K562 (cell line): ENCODE data around the gene PRKG1. TPM values are rescaled to one million over a fixed set of nuclear protein-coding genes. Genes with fewer than 3 reads are reported as not detected.

Source experiments
- ATF1 ChIP-seq, 2 experiments: fragments of 450-650 bp in 1 of 2; IDR thresholded peaks; 2 replicates each; pipeline ENCODE4 v1.6.1; 2016; ENCODE audit warnings: missing compliant biosample characterization in 1 of 2, missing genetic modification characterization in 1 of 2
- ATF7 ChIP-seq: fragments of 450-650 bp; IDR thresholded peaks from 2 replicates; pipeline ENCODE4 v1.7.1; 2014; ENCODE audit warnings: mild to moderate bottlenecking, moderate library complexity
- CEBPZ ChIP-seq: fragments of 150-350 bp; IDR thresholded peaks from 2 replicates; pipeline ENCODE4 v1.6.1; 2014; ENCODE audit warnings: low read depth, mild to moderate bottlenecking, low read length, borderline replicate concordance
- CREBBP ChIP-seq: IDR thresholded peaks from one replicate; pipeline ENCODE4 v1.6.1; 2012; ENCODE audit warnings: low read depth, mild to moderate bottlenecking, control low read depth, inconsistent platforms, low read length
- RREB1 ChIP-seq: fragments of 250-450 bp; sonication (Bioruptor Pico); IDR thresholded peaks from 2 replicates; pipeline ENCODE4 v1.4.0; 2020
- TEAD2 ChIP-seq: fragments of 450-650 bp; IDR thresholded peaks from 2 replicates; pipeline ENCODE4 v1.6.1; 2016; ENCODE audit warnings: missing genetic modification characterization, control low read depth, missing compliant biosample characterization
- ZBTB49 ChIP-seq: sonication (generic); formaldehyde crosslinking; IDR thresholded peaks from 2 replicates; pipeline ENCODE4 v1.8.0; 2022; ENCODE audit warnings: missing genetic modification reagents, mild to moderate bottlenecking, borderline replicate concordance
- ZSCAN29 ChIP-seq: fragments of 450-650 bp; IDR thresholded peaks from 2 replicates; pipeline ENCODE4 v1.6.1; 2017
- polyA plus RNA-seq, 8 experiments: library from polyadenylated mRNA; depleted of rRNA in 4 of 8; stranded (reverse) in 5 of 8; unstranded in 3 of 8; fragments of >200 nt; fragmentation: Nextera tagmentation in 2 of 8; fragmentation: Illumina TruSeq in 1 of 8; extraction: Ambion mirVana in 2 of 8; extraction: Trizol in 1 of 8; gene quantifications; 2 replicates each; pipeline versions ENCODE4 v1.2.1 to v1.2.3, GENCODE V29; 2011 to 2014; ENCODE audit warnings: inconsistent platforms in 1 of 8, missing spikeins in 1 of 8
- total RNA-seq, 7 experiments: library from RNA; depleted of rRNA in 6 of 7; stranded (reverse); fragments of >200 nt in 6 of 7; fragmentation: Illumina TruSeq in 2 of 7; extraction: Trizol in 2 of 7; gene quantifications; 2 replicates each; pipeline versions ENCODE4 v1.2.1 to v1.2.3, GENCODE V29; 2011 to 2021; ENCODE audit warnings: low replicate concordance in 1 of 7

PRKG1 gene
- total and polyA plus RNA-seq, 9 of the 15 experiments (the other 6 are each of a cell fraction or from before 2014, with no cell fraction given), result 0.22 TPM; not detected in 8

GRCh38 chr10:51487576-51487975 is 413.3 kb downstream of the PRKG1 start (continued):
- TF ChIP-seq RREB1 (CRISPR knock-in tag) (no peak), ATF7 (no peak), ATF1 (CRISPR knock-in tag; IDR thresholded peaks at IDR 0.05) (no peak), ATF1 (tag; IDR thresholded peaks at IDR 0.05) (no peak), ZSCAN29 (no peak), TEAD2 (tag) (no peak), CREBBP (no peak), CEBPZ (no peak), ZBTB49 (CRISPR knock-in tag) (no peak)
